GM23338 (cell line): Measurements from ENCODE around the gene MRPL48.

Experiments used
- CREB1 ChIP-seq: fragments of 250-450 bp; sonication (Bioruptor Pico); IDR thresholded peaks from 2 replicates; pipeline ENCODE4 v1.5.0; 2020; ENCODE audit warnings: low read depth, mild to moderate bottlenecking, moderate library complexity
- CTCF ChIP-seq, 2 experiments: fragments of 200-600 bp in 1 of 2; sonication (generic) in 1 of 2; conservative IDR thresholded peaks; 2 replicates each; pipeline versions ENCODE4 v1.5.1 to v1.6.1; 2016 to 2017; ENCODE audit warnings: antibody characterized with exemption in 2 of 2, low read depth in 2 of 2, mild to moderate bottlenecking in 2 of 2, moderate library complexity in 1 of 2
- ETS1 ChIP-seq: IDR thresholded peaks from 2 replicates; pipeline ENCODE4 v1.6.1; 2016; ENCODE audit warnings: antibody characterized with exemption
- EZH2 ChIP-seq: fragments of 200-600 bp; sonication (generic); IDR thresholded peaks from one replicate; pipeline ENCODE4 v1.8.0; 2017; ENCODE audit warnings: antibody characterized with exemption, mild to moderate bottlenecking, low read depth; ENCODE audit not compliant: unreplicated experiment
- JUNB ChIP-seq: IDR thresholded peaks from one replicate; pipeline ENCODE4 v1.6.1; 2016; ENCODE audit warnings: antibody characterized with exemption; ENCODE audit not compliant: unreplicated experiment
- NANOG ChIP-seq: IDR thresholded peaks from 2 replicates; pipeline ENCODE4 v1.6.1; 2016; ENCODE audit warnings: antibody characterized with exemption, borderline replicate concordance
- POLR2AphosphoS5 ChIP-seq: IDR thresholded peaks from 2 replicates; pipeline ENCODE4 v1.6.1; 2016; ENCODE audit warnings: antibody characterized with exemption, low read depth
- REST ChIP-seq: IDR thresholded peaks from one replicate; pipeline ENCODE4 v1.6.1; 2018; ENCODE audit warnings: antibody characterized with exemption; ENCODE audit not compliant: unreplicated experiment

- TF ChIP-seq REST (no peak), CTCF (conservative IDR thresholded peaks at IDR 0.05; ENCODE audit: low read depth in 2 of 2) (no peak), JUNB (no peak), EZH2 (no peak), ETS1 (no peak), CREB1 (no peak), NANOG (no peak), POLR2AphosphoS5 (no peak)
Measured at GRCh38 chr11:73752216-73752867, 35.3 kb upstream of the MRPL48 start.
